ENCODE data around the gene CMSS1.
A peak's percentile ranks its signal among the peaks of the same experiment; 100 is the strongest.
"Not testable (repeated sequence)": the region's sequence is repeated elsewhere in the genome, so short reads cannot be mapped to it uniquely, and the experiment has no call there.

The CMSS1 gene

GRCh38 chr3:100033184-100033583 lies 215.5 kb downstream of the CMSS1 start:
- DNase-seq: no peak

GRCh38 chr3:100033903-100034471 lies 216.3 kb downstream of the CMSS1 start:
- DNase-seq: no peak

GRCh38 chr3:100039075-100039474 lies 221.4 kb downstream of the CMSS1 start:
- no peak for DNase-seq

- no peak for DNase-seq
Measured at GRCh38 chr3:100040451-100041225, 223.0 kb downstream of the CMSS1 start.

GRCh38 chr3:100041328-100041749 lies 223.7 kb downstream of the CMSS1 start:
- no peak for DNase-seq

- no peak for DNase-seq
Measured at GRCh38 chr3:100042166-100042981, 224.7 kb downstream of the CMSS1 start.

GRCh38 chr3:100043271-100043670 lies 225.6 kb downstream of the CMSS1 start:
- DNase-seq: no peak

- peak; percentile 84 for DNase-seq
Measured at GRCh38 chr3:100044369-100044768, 226.7 kb downstream of the CMSS1 start.

- DNase-seq: no peak
Measured at GRCh38 chr3:100045696-100046095, 228.0 kb downstream of the CMSS1 start.

GRCh38 chr3:100046986-100047385 lies 229.3 kb downstream of the CMSS1 start:
- DNase-seq: no peak

- DNase-seq: peak; percentile 73
Measured at GRCh38 chr3:100047455-100048141, 229.9 kb downstream of the CMSS1 start.

GRCh38 chr3:100048248-100048647 lies 230.6 kb downstream of the CMSS1 start:
- no peak for DNase-seq

GRCh38 chr3:100051513-100051912 lies 233.9 kb downstream of the CMSS1 start:
- not testable (repeated sequence) for DNase-seq

- DNase-seq: no peak
Measured at GRCh38 chr3:100053951-100054620, 236.4 kb downstream of the CMSS1 start.

- no peak for DNase-seq
Measured at GRCh38 chr3:100057716-100058575, 240.3 kb downstream of the CMSS1 start.

GRCh38 chr3:100059472-100059871 lies 241.8 kb downstream of the CMSS1 start:
- DNase-seq: no peak

- DNase-seq: peak; percentile 84
Measured at GRCh38 chr3:100060685-100061484, 243.2 kb downstream of the CMSS1 start.

- DNase-seq: no peak
Measured at GRCh38 chr3:100062665-100063064, 245.0 kb downstream of the CMSS1 start.

- DNase-seq: no peak
Measured at GRCh38 chr3:100063929-100064461, 246.3 kb downstream of the CMSS1 start.

GRCh38 chr3:100067589-100067988 lies 249.9 kb downstream of the CMSS1 start:
- no peak for DNase-seq
